Erythroblast (primary cell): ENCODE results near the gene DOCK4.

Source experiments
- GATA1 ChIP-seq: IDR thresholded peaks from 2 replicates; pipeline ENCODE4 v1.6.1; 2011; ENCODE audit warnings: low read depth, mild to moderate bottlenecking, control low read depth, low read length, moderate library complexity
- POLR2A ChIP-seq: IDR thresholded peaks from 2 replicates; pipeline ENCODE4 v1.6.1; 2011; ENCODE audit warnings: mild to moderate bottlenecking, low read length

GRCh38 chr7:111910656-111911055 lies 295.5 kb downstream of the DOCK4 start:
- TF ChIP-seq POLR2A (no peak), GATA1 (no peak)
